HEK293 (cell line): Measurements from ENCODE around the gene TYROBP.

Experiments
- SETDB1 ChIP-seq: IDR thresholded peaks from one replicate; pipeline ENCODE4 v1.6.1; 2017; ENCODE audit warnings: mild to moderate bottlenecking, low read length, moderate library complexity, mixed read lengths; ENCODE audit not compliant: insufficient read length

Gene TYROBP

DNA sequence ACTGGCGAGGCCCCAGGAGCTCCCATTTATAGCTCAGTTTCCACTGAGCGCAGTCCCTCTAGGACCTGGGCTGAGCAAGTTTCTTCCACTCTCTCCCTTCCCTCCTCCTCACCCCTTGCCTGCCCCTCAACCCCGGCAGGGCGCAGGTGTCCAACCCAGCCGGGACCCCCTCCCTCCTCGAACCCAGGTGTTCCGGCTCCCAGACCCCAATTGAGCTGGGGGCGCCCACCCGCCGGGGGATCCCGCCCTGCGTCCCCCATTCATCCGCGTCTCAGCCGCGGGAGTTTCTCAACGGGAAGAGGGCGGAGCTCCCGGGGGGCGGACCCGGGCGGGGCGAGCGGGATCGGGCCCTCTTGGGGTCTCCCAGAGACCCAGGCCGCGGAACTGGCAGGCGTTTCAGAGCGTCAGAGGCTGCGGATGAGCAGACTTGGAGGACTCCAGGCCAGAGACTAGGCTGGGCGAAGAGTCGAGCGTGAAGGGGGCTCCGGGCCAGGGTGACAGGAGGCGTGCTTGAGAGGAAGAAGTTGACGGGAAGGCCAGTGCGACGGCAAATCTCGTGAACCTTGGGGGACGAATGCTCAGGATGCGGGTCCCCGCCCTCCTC, 51.4 kb downstream of the TYROBP start, which contains the start of gene KIRREL2 (continued):
- no peak for TF ChIP-seq SETDB1
